GM21619 (cell line): ENCODE data around the gene ADCY5.

Experiments
- ATAC-seq: cut with Tn5 transposase; IDR thresholded peaks from one replicate; pipeline ENCODE4 v1.9.1; 2021; ENCODE audit not compliant: unreplicated experiment

ADCY5 gene

GRCh38 chr3:123411340-123412040, 37.4 kb downstream of the ADCY5 start:
- ATAC-seq = no peak

DNA sequence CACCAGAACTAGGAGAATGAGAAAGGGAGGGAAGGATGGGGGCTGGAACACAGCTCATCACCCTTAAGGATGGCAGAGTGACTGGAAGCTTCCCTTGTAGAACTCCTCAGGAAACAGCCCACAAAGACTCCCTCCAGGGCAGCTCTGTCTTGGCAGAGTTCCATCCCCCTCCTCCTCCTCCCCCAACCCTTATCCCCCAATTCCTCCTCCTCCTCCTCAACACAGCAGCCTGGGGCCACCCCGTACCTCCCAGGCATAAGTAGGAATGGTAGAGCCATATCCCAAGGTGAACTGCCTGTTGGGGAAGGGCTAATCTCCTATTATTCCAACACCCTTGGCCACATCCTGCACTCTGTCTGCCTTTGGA, 38.8 kb downstream of the ADCY5 start:
- ATAC-seq = no peak

DNA sequence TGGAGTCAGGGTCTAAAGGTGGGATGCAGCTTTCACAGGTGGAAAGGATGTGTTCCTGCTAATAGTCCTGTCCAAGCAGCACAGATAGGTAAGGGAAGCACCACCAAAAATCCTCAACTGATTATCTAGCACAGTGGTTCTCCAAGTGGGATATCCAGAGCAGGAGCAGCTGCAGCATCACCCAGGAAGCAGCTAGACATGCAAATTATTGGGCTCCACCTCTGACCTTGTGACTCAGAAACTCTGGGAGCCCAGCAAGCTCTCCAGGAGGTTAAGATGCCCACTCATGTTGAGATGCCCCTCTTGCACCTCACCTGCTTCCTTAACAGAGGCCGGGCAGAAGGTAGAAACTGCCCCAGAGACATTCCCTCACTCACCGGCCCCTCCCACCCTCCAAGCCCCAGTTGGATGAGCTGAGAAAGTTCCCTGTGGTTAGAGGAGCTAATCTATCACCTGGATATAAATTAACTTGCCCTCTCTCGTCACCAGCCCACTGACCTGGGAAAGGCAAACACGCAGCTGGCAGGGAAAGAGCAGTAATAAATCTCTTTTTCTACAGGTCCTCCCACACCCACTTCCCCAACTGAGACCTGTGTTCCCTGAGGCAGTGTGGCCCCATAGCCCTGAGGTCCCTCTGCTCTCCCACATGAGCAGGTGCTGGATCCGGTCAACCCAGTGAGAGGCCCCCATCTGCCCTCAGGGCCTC, 39.3 kb downstream of the ADCY5 start:
- ATAC-seq = no peak

DNA sequence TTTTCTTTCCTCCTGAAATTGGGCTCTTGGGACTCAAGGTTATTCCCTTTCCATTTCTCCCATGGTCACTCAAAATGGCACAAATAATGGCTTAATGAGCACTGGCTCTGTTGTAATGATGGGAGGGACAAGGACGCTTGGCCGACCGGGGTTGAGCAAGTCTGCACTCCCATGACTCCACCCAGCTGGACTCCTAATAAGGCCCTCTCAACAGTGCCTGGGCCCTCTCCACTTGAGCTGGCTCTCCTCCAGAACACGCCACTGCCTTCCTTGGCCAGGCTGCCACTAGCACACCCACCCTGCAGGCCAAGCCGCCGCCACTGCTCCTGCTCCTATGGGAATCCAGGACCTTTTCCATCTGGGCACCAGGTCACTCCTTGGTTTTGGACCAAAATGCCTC, 42.3 kb downstream of the ADCY5 start:
- ATAC-seq = no peak

DNA sequence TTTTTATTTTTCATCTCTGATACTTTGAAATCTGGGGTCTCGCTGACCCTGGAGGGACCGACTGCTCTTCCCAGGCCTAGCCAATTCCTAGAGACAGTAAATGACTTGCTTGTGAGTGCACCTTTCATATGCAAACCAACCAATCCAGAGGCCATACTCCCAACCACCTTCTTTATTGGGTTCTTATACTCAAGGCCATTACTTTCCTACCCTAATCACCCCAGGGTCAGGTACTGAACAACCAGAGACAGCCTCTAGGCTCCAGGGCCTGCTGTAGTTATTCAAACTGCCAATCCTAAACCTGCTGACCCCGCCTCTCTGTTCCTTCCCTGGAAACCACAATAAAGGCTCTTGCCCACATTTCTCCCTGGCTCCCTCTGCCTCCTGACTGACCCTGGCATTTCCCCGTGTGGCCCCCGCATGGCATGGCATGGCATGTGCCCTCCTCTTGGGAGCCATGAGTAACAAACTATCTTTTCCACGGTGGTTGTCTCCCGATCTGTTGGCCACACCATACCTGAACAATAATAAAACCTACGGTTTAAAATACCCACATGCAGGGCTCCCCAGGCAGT, 42.9 kb downstream of the ADCY5 start:
- ATAC-seq = no peak

GRCh38 chr3:123405021-123405420, 43.9 kb downstream of the ADCY5 start:
- no peak for ATAC-seq

DNA sequence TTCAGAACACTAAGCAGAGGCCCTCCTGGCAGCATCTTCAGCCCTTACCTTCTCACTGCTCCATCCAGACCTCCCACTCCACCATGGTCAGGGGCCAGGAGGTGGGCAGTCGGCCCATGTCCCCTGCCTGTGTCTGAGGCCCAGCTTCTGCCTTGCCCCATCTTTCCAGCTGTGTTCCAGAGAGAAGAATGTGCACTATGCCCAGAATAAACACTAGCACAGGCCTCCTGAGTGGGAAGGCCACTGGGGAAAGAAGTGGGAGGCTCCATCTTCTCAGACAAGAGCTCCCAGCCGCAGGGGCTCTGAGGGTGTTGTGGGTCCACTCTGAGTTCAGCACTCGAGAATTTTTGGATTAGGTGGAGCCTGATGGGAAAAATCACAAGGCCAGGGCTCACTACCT, 44.5 kb downstream of the ADCY5 start:
- no peak for ATAC-seq

GRCh38 chr3:123401836-123402530, 46.9 kb downstream of the ADCY5 start:
- no peak for ATAC-seq

DNA sequence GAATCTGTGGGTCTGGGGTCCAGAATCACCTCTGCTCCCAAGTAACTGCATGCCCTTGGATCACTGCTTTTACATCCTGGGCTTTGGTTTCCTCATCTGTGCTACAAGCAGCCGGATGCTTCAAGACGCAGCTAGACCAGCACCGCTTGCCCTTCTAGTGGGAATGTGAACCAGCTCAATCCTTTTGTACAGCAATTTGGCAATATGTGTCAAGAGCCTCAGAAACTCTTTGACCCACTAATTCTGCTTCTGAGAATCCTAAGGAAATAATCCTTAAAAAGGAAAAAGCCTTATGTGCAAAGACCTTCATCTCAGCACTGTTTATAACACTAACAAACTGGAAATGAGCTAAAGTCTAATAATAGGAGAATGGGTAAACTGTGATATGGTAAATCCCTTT, 48.7 kb downstream of the ADCY5 start:
- no peak for ATAC-seq

DNA sequence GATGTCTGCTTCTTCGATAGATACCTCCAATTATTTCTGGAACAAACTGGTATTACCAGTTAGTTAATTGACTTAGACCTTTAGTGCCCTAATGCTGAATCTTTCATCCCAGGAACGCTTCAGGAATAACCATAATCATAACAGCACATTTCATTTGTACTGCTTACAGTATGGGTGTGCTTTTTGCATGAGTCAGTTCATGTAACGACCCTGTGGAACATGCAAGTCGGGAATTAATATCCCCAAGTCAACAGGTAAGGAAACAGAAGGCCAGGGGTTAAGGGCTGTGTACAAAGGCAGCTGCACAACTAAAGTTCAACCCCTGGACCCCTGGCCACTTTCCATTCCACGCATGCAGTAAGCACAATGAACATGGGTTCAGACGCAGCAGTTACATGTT, 49.2 kb downstream of the ADCY5 start:
- no peak for ATAC-seq

- no peak for ATAC-seq
These were observed 50.7 kb downstream of the ADCY5 start for GRCh38 chr3:123397921-123398785.

GRCh38 chr3:123397050-123397590, 51.8 kb downstream of the ADCY5 start:
- no peak for ATAC-seq

- ATAC-seq = no peak
These were observed 52.5 kb downstream of the ADCY5 start for GRCh38 chr3:123396171-123397049.

DNA sequence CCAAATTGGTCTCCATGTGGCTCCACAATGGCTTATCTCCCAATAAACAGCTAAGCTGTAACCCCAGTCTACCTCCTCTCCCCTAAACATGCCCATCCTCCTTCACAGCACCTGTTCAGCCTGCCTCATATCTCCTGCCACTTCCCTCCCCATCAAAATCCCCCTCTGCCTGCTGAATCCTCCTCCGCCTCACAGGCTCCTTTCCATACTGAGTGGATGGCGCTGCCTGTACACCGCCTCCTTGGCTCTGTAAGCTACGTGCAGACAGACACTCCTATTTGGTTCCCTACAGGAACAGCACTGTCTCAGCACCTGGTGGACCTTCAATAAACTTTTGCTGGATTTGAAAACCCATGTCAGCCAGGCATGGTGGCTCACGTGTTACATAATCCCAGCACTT, 53.7 kb downstream of the ADCY5 start:
- no peak for ATAC-seq

GRCh38 chr3:123394391-123395020, 54.4 kb downstream of the ADCY5 start:
- ATAC-seq = no peak

DNA sequence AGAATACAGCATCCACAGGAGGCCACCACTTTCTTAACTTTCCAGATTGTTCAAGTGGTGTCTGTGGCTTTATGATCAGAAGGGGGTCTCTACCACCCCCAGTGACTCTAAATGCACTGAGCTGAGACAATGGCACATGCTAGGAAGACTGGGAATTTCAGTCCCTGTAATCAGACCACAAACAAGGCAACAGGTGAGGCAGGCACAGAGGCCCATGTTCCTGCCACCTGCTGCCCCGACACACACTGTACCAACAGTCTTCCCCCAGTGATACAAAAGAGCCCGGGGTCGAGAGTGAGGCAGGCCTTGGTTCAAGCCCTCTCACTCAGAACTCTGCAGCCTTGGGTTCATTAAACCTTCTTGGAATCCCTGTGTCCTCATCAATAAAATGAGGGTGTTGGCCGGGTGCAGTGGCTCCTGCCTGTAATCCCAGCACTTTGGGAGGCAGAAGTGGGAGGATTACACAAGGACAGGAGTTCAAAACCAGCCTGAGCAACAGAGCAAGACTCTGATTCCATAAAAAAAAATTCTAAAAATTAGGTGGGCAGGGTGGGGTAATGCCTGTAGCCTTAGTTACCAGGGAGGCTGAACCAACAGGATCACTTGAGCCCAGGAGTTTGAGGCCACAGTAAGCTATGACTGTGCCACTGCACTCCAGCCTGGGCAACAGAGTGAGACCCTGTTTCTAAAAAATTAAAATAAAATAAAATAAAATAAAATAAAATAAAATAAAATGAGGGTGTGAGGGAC, 55.8 kb downstream of the ADCY5 start:
- no peak for ATAC-seq

DNA sequence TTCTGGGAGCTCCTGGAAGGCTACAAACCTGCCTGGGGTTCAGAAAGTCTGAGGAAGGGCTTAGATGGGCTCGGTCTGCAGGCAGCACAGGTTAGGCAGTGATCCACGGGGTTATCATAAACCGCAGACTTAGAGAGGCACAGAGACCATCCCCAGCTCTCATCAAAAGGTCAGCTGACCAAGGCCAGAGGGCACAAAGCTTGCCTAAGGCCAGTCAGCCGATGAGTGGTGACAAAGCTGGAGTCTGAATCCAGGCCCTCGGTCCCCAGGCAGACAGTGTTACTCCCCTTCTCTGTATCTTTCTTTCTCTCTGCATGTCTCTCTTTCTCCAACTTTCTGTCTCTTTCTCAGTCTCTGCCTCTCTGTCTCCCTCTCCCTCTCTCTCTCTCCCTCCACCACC, 56.5 kb downstream of the ADCY5 start:
- no peak for ATAC-seq

GRCh38 chr3:123390865-123391600, 57.9 kb downstream of the ADCY5 start:
- ATAC-seq = no peak
